Keratinocyte (primary cell): ENCODE data around the gene KRCC1. TPM values are rescaled to one million over a fixed set of nuclear protein-coding genes. Genes with fewer than 3 reads are reported as not detected.

Experiments used
- DNase-seq: peaks from one replicate; pipeline ENCODE4 v3.0.0-alpha.2; 2011; ENCODE audit warnings: low read depth, missing footprints, low spot score
- FAIRE-seq: peaks from 2 replicates; lab custom pipeline; 2011; peaks lifted over from hg19 to GRCh38; lab: Jason Lieb, UNC
- H2AFZ ChIP-seq: 2 replicates; pipeline ENCODE4 v1.6.0; 2012; ENCODE audit warnings: low read length, control low read depth, inconsistent platforms; ENCODE audit not compliant: control insufficient read depth
- H3K27ac ChIP-seq: 2 replicates; pipeline ENCODE4 v1.5.1; 2011; ENCODE audit warnings: low read length; ENCODE audit not compliant: control insufficient read depth, insufficient read depth
- H3K27me3 ChIP-seq: 3 replicates; pipeline ENCODE4 v1.6.0; 2011; ENCODE audit warnings: low read length; ENCODE audit not compliant: control insufficient read depth, insufficient read depth; ENCODE audit errors: extremely low read depth
- H3K36me3 ChIP-seq, 2 experiments: 2 replicates in 1 of 2; 3 replicates in 1 of 2; pipeline ENCODE4 v1.5.1; 2011; ENCODE audit warnings: low read length in 2 of 2, mild to moderate bottlenecking in 1 of 2; ENCODE audit not compliant: control insufficient read depth in 2 of 2, insufficient read depth in 2 of 2; ENCODE audit errors: extremely low read depth in 1 of 2
- H3K4me1 ChIP-seq: 3 replicates; pipeline ENCODE4 v1.5.1; 2011; ENCODE audit warnings: low read length; ENCODE audit not compliant: control insufficient read depth, insufficient read depth; ENCODE audit errors: extremely low read depth
- H3K4me2 ChIP-seq: 3 replicates; pipeline ENCODE4 v1.6.0; 2011; ENCODE audit warnings: low read depth, low read length; ENCODE audit not compliant: control insufficient read depth, insufficient read depth; ENCODE audit errors: extremely low read depth
- H3K4me3 ChIP-seq, 3 experiments: fragments of 200-600 bp in 1 of 3; sonication (generic) in 1 of 3; 2 replicates in 2 of 3; 3 replicates in 1 of 3; pipeline ENCODE4 v1.5.1; 2011 to 2016; ENCODE audit warnings: low read length in 3 of 3, mild to moderate bottlenecking in 3 of 3, control low read depth in 2 of 3, inconsistent platforms in 1 of 3, low read depth in 1 of 3, mixed read lengths in 1 of 3, mixed run types in 1 of 3, moderate library complexity in 1 of 3; ENCODE audit not compliant: control insufficient read depth in 2 of 3, insufficient read depth in 2 of 3; ENCODE audit errors: extremely low read depth in 1 of 3
- H3K79me2 ChIP-seq: 2 replicates; pipeline ENCODE4 v1.6.0; 2012; ENCODE audit warnings: low read length; ENCODE audit not compliant: control insufficient read depth, insufficient read depth
- H3K9ac ChIP-seq: 3 replicates; pipeline ENCODE4 v1.6.0; 2011; ENCODE audit warnings: low read length; ENCODE audit not compliant: control insufficient read depth, insufficient read depth; ENCODE audit errors: extremely low read depth
- H3K9me1 ChIP-seq: 3 replicates; pipeline ENCODE4 v1.6.0; 2011; ENCODE audit warnings: low read length; ENCODE audit not compliant: control insufficient read depth, insufficient read depth; ENCODE audit errors: extremely low read depth
- H3K9me3 ChIP-seq: 2 replicates; pipeline ENCODE4 v1.5.1; 2012; ENCODE audit warnings: low read depth, low read length; ENCODE audit not compliant: control insufficient read depth
- H4K20me1 ChIP-seq: 3 replicates; pipeline ENCODE4 v1.6.0; 2011; ENCODE audit warnings: low read length; ENCODE audit not compliant: control insufficient read depth, insufficient read depth; ENCODE audit errors: extremely low read depth
- CTCF ChIP-seq, 3 experiments: IDR thresholded peaks in 1 of 3; conservative IDR thresholded peaks in 1 of 3; optimal IDR thresholded peaks in 1 of 3; 2 replicates in 2 of 3; 3 replicates in 1 of 3; pipeline versions ENCODE3 to v1.5.1; 2011; ENCODE audit warnings: low read length in 3 of 3, mild to moderate bottlenecking in 3 of 3, moderate library complexity in 2 of 3, control low read depth in 1 of 3, inconsistent platforms in 1 of 3; ENCODE audit not compliant: insufficient read depth in 2 of 3; ENCODE audit errors: extremely low read depth in 1 of 3
- EZH2 ChIP-seq: IDR thresholded peaks from one replicate; pipeline ENCODE4 v1.6.1; 2012; ENCODE audit warnings: inconsistent platforms, mild to moderate bottlenecking, low read length, moderate library complexity
- dilution Hi-C: fragments of 300-500 bp; cut with MboI; formaldehyde crosslinking; loops from one replicate; pipeline ENCODE4 v1.7.0; 2020; ENCODE audit warnings: low sequenced_read_pairs; ENCODE audit not compliant: extremely low pct_ligation_motif_present
- polyA plus RNA-seq, 5 experiments: library from polyadenylated mRNA; depleted of rRNA in 3 of 5; stranded (reverse) in 3 of 5; stranded (forward) in 1 of 5; unstranded in 1 of 5; fragments of >200 nt; gene quantifications; 1 replicate in 1 of 5; 2 replicates in 3 of 5; 3 replicates in 1 of 5; pipeline versions ENCODE4 v1.2.1 to v1.2.3, GENCODE V29; 2011 to 2012; ENCODE audit warnings: missing spikeins in 2 of 5, low read depth in 1 of 5, low replicate concordance in 1 of 5

The KRCC1 gene
- polyA plus RNA-seq, 1 donor (not counting 4 experiments of a cell fraction or from before 2014, with no cell fraction given): 21.1 TPM

DNA sequence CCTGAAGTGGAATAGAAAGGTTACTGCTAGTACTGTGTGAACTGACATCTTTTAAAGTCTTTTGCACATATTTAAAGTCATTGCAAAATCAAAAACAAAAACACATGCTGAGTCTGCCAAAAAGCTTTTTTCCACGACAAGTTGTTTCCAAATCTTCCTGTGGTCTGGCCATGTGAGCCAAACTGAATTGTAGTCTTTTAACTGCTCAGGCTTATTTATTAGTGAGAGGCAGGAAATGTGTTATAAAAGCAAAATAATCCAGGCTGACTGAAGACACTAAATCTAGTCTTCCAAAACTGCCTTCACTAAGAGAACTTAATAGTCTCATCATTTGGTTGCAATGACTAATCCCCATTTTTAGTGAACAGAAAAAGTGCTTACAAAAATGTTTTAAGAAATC, 2.3 kb downstream of the KRCC1 start:
- H3K79me2 ChIP-seq: peaks cover 20% of the 10 kb centered on the region
- no peak for DNase-seq
- H3K9me3 ChIP-seq: no peaks in the 10 kb centered on the region
- no peak overlapping the region for H3K9ac ChIP-seq
- H2AFZ ChIP-seq: no peak overlapping the region
- no peak overlapping the region for H3K4me3 ChIP-seq
- no peak overlapping the region for H3K27ac ChIP-seq
- peaks cover 0 to 1% of the 10 kb centered on the region in 2 experiments for H3K36me3 ChIP-seq
- no peaks in the 10 kb centered on the region for H3K9me1 ChIP-seq
- dilution Hi-C loops: no loop called here
- no peaks in the 10 kb centered on the region for H4K20me1 ChIP-seq
- no peak for FAIRE-seq
- no peaks in the 10 kb centered on the region for H3K27me3 ChIP-seq
- peak overlapping the region; percentile 26 for H3K4me2 ChIP-seq
- TF ChIP-seq CTCF (optimal IDR thresholded peaks at IDR 0.05 in 1 of 3, IDR thresholded peaks at IDR 0.05 in 1 of 3, conservative IDR thresholded peaks at IDR 0.05 in 1 of 3; ENCODE audit: extremely low read depth in 1 of 3, insufficient read depth in 2 of 3, low read length in 3 of 3) (no peak), EZH2 (no peak)
- peaks cover 14% of the 10 kb centered on the region for H3K4me1 ChIP-seq

- Histone ChIP-seq H3K9me1 (no peaks in the 10 kb centered on the region), H3K36me3 (peaks cover 0 to 1% of the 10 kb centered on the region in 2 experiments), H3K4me3 (no peak overlapping the region), H3K79me2 (peaks cover 20% of the 10 kb centered on the region), H3K4me1 (peaks cover 14% of the 10 kb centered on the region), H2AFZ (no peak overlapping the region), H3K27me3 (no peaks in the 10 kb centered on the region), H4K20me1 (no peaks in the 10 kb centered on the region), H3K4me2 (no peak overlapping the region), H3K9ac (no peak overlapping the region), H3K9me3 (no peaks in the 10 kb centered on the region), H3K27ac (no peak overlapping the region)
- no peak for DNase-seq
- FAIRE-seq: no peak
- TF ChIP-seq EZH2 (no peak), CTCF (optimal IDR thresholded peaks at IDR 0.05 in 1 of 3, IDR thresholded peaks at IDR 0.05 in 1 of 3, conservative IDR thresholded peaks at IDR 0.05 in 1 of 3; ENCODE audit: extremely low read depth in 1 of 3, insufficient read depth in 2 of 3, low read length in 3 of 3) (no peak)
- dilution Hi-C loops: no loop called here
Observed at GRCh38 chr2:88051792-88052191, 3.8 kb downstream of the KRCC1 start.
